HepG2 (cell line): ENCODE data around the gene MSMP. TPM values are rescaled to one million over a fixed set of nuclear protein-coding genes. Genes with fewer than 3 reads are reported as not detected.

Experiments used
- AGO1 ChIP-seq: fragments of 200-400 bp; formaldehyde crosslinking; IDR thresholded peaks from 2 replicates; pipeline ENCODE4 v1.6.1; 2017; ENCODE audit warnings: mild to moderate bottlenecking, low read depth, low read length, moderate library complexity; ENCODE audit not compliant: poor library complexity, severe bottlenecking
- ARID3A ChIP-seq: IDR thresholded peaks from 2 replicates; pipeline ENCODE4 v1.6.1; 2012; ENCODE audit warnings: low read depth, low read length, improper control_type of control experiment
- BRD4 ChIP-seq: sonication (generic); formaldehyde crosslinking; IDR thresholded peaks from 2 replicates; pipeline ENCODE4 v1.4.0; 2020; ENCODE audit warnings: missing genetic modification reagents
- CREB3 ChIP-seq: sonication (generic); formaldehyde crosslinking; IDR thresholded peaks from 2 replicates; pipeline ENCODE4 v1.5.0; 2020; ENCODE audit warnings: missing genetic modification reagents
- DPF2 ChIP-seq: sonication (generic); formaldehyde crosslinking; IDR thresholded peaks from 2 replicates; pipeline ENCODE4 v1.4.0; 2020; ENCODE audit warnings: mild to moderate bottlenecking, low read depth, missing genetic modification reagents, borderline replicate concordance
- FOXK1 ChIP-seq: sonication (generic); formaldehyde crosslinking; IDR thresholded peaks from 2 replicates; pipeline ENCODE4 v1.4.0; 2020; ENCODE audit warnings: low read depth, missing genetic modification reagents, borderline replicate concordance
- FOXM1 ChIP-seq: sonication (generic); formaldehyde crosslinking; IDR thresholded peaks from 2 replicates; pipeline ENCODE4 v1.5.0; 2020; ENCODE audit warnings: missing genetic modification reagents
- GLI4 ChIP-seq: sonication (generic); formaldehyde crosslinking; IDR thresholded peaks from 2 replicates; pipeline ENCODE4 v1.5.1; 2020; ENCODE audit warnings: missing genetic modification reagents, mild to moderate bottlenecking, moderate library complexity, borderline replicate concordance
- HMG20A ChIP-seq: IDR thresholded peaks from 2 replicates; pipeline ENCODE4 v1.6.1; 2016; ENCODE audit warnings: borderline replicate concordance
- JUN ChIP-seq: sonication (generic); formaldehyde crosslinking; IDR thresholded peaks from 2 replicates; pipeline ENCODE4 v1.4.0; 2020; ENCODE audit warnings: mild to moderate bottlenecking, missing genetic modification reagents
- KDM2A ChIP-seq: sonication (generic); formaldehyde crosslinking; IDR thresholded peaks from 2 replicates; pipeline ENCODE4 v1.4.0; 2020; ENCODE audit warnings: low read depth, missing genetic modification reagents, borderline replicate concordance
- KLF11 ChIP-seq: IDR thresholded peaks from 2 replicates; pipeline ENCODE4 v1.6.1; 2016; ENCODE audit warnings: missing compliant biosample characterization
- ONECUT2 ChIP-seq: sonication (generic); formaldehyde crosslinking; IDR thresholded peaks from 2 replicates; pipeline ENCODE4 v1.4.0; 2020; ENCODE audit warnings: missing genetic modification reagents
- RXRB ChIP-seq: IDR thresholded peaks from 2 replicates; pipeline ENCODE4 v1.6.1; 2016; ENCODE audit warnings: borderline replicate concordance, missing genetic modification reagents, missing compliant biosample characterization
- SMAD9 ChIP-seq: sonication (generic); formaldehyde crosslinking; IDR thresholded peaks from 2 replicates; pipeline ENCODE4 v1.5.1; 2020; ENCODE audit warnings: mild to moderate bottlenecking, missing genetic modification reagents
- SMARCC2 ChIP-seq: fragments of 450-650 bp; IDR thresholded peaks from 2 replicates; pipeline ENCODE4 v1.6.1; 2017; ENCODE audit warnings: antibody characterized with exemption, mild to moderate bottlenecking
- TAF15 ChIP-seq: fragments of 200-400 bp; formaldehyde crosslinking; IDR thresholded peaks from one replicate; pipeline ENCODE4 v1.6.1; 2018; ENCODE audit warnings: mild to moderate bottlenecking, low read depth, low read length; ENCODE audit not compliant: poor library complexity, severe bottlenecking
- TEAD2 ChIP-seq: sonication (generic); formaldehyde crosslinking; IDR thresholded peaks from 2 replicates; pipeline ENCODE4 v1.9.0; 2021; ENCODE audit warnings: missing genetic modification reagents
- ZBTB26 ChIP-seq: IDR thresholded peaks from 2 replicates; pipeline ENCODE4 v1.6.1; 2016; ENCODE audit warnings: missing compliant biosample characterization, missing genetic modification reagents, borderline replicate concordance
- ZBTB7A ChIP-seq: sonication (generic); formaldehyde crosslinking; IDR thresholded peaks from 2 replicates; pipeline ENCODE4 v1.8.0; 2022; ENCODE audit warnings: mild to moderate bottlenecking, missing genetic modification reagents
- ZNF205 ChIP-seq: IDR thresholded peaks from 2 replicates; pipeline ENCODE4 v1.6.1; 2018; ENCODE audit warnings: missing biosample characterization, missing genetic modification reagents
- ZNF253 ChIP-seq: sonication (generic); formaldehyde crosslinking; IDR thresholded peaks from 2 replicates; pipeline ENCODE4 v1.8.0; 2022; ENCODE audit warnings: mild to moderate bottlenecking, missing genetic modification reagents, borderline replicate concordance
- ZNF3 ChIP-seq: IDR thresholded peaks from 2 replicates; pipeline ENCODE4 v1.7.0; 2017; ENCODE audit warnings: inconsistent platforms
- ZNF317 ChIP-seq: sonication (generic); formaldehyde crosslinking; IDR thresholded peaks from 2 replicates; pipeline ENCODE4 v1.5.0; 2020; ENCODE audit warnings: mild to moderate bottlenecking, missing genetic modification reagents
- ZNF446 ChIP-seq: sonication (generic); formaldehyde crosslinking; IDR thresholded peaks from 2 replicates; pipeline ENCODE4 v1.5.0; 2020; ENCODE audit warnings: mild to moderate bottlenecking, missing genetic modification reagents
- ZNF556 ChIP-seq: sonication (generic); formaldehyde crosslinking; IDR thresholded peaks from 2 replicates; pipeline ENCODE4 v1.4.0; 2020; ENCODE audit warnings: mild to moderate bottlenecking, missing genetic modification reagents, borderline replicate concordance
- ZNF629 ChIP-seq: sonication (generic); formaldehyde crosslinking; conservative IDR thresholded peaks from 2 replicates; pipeline ENCODE4 v1.5.0; 2020; ENCODE audit warnings: missing genetic modification reagents
- ZNF709 ChIP-seq: sonication (generic); formaldehyde crosslinking; IDR thresholded peaks from 2 replicates; pipeline ENCODE4 v1.5.0; 2020; ENCODE audit warnings: mild to moderate bottlenecking, missing genetic modification reagents
- ZNF746 ChIP-seq: sonication (generic); formaldehyde crosslinking; IDR thresholded peaks from 2 replicates; pipeline ENCODE4 v1.8.0; 2022; ENCODE audit warnings: mild to moderate bottlenecking, missing genetic modification reagents
- ZNF768 ChIP-seq: sonication (generic); formaldehyde crosslinking; IDR thresholded peaks from 2 replicates; pipeline ENCODE4 v1.4.0; 2020; ENCODE audit warnings: missing genetic modification reagents
- polyA plus RNA-seq, 8 experiments: library from polyadenylated mRNA; depleted of rRNA in 3 of 8; stranded (reverse) in 7 of 8; unstranded in 1 of 8; fragments of >200 nt; fragmentation: Illumina TruSeq in 4 of 8; extraction: Trizol in 4 of 8; gene quantifications; 2 replicates each; pipeline versions ENCODE4 v1.2.1 to v1.2.3, GENCODE V29; 2011 to 2016; ENCODE audit warnings: low read depth in 4 of 8, missing spikeins in 1 of 8, mixed read lengths in 1 of 8; ENCODE audit not compliant: insufficient read depth in 1 of 8
- total RNA-seq, 5 experiments: library from RNA; depleted of rRNA; stranded (reverse); fragments of >200 nt; fragmentation: Illumina TruSeq; extraction: Trizol; gene quantifications; 2 replicates each; pipeline ENCODE4 v1.2.3, GENCODE V29; 2016; ENCODE audit warnings: low read depth in 1 of 5

The MSMP gene
- total and polyA plus RNA-seq, 2 of the 13 experiments (the other 11 are each of a cell fraction or from before 2014, with no cell fraction given), result 0.24 to 0.46 TPM

- TF ChIP-seq JUN (CRISPR knock-in tag) (no peak), ZNF205 (CRISPR knock-in tag) (no peak), ZBTB7A (CRISPR knock-in tag) (no peak), AGO1 (no peak), FOXK1 (no peak), ZNF317 (no peak), ZNF746 (CRISPR knock-in tag) (no peak), ZNF3 (CRISPR knock-in tag) (no peak), GLI4 (CRISPR knock-in tag) (no peak), ZBTB26 (CRISPR knock-in tag) (0 out of 2 replicates have a peak, but pooled peaks have one; percentile 35), FOXM1 (CRISPR knock-in tag) (no peak), KLF11 (CRISPR knock-in tag) (no peak), HMG20A (CRISPR knock-in tag) (no peak), ZNF446 (CRISPR knock-in tag) (no peak), TEAD2 (CRISPR knock-in tag) (no peak), SMARCC2 (no peak), DPF2 (CRISPR knock-in tag) (no peak), TAF15 (no peak), BRD4 (CRISPR knock-in tag) (no peak; the same call in 1 of the 2 replicates), ARID3A (no peak), ZNF629 (no peak), ZNF768 (no peak), CREB3 (no peak), ZNF556 (CRISPR knock-in tag) (0 out of 2 replicates have a peak, but pooled peaks have one; percentile 43), KDM2A (CRISPR knock-in tag) (0 out of 2 replicates have a peak, but pooled peaks have one; percentile 7), ONECUT2 (CRISPR knock-in tag) (no peak), RXRB (no peak), ZNF253 (CRISPR knock-in tag) (no peak), SMAD9 (CRISPR knock-in tag) (no peak), ZNF709 (no peak)
These were observed 4.4 kb downstream of the MSMP start (continued) for GRCh38 chr9:35749515-35750255.
